Non-pigmented ciliary epithelial cell (primary cell): ENCODE measurements around the gene HOXD8.
A peak's percentile ranks its signal among the peaks of the same experiment; 100 is the strongest.

Experiments
- DNase-seq: peaks from one replicate; pipeline ENCODE4 v3.0.0-alpha.2; 2010; ENCODE audit warnings: low read depth

HOXD8 gene

DNA sequence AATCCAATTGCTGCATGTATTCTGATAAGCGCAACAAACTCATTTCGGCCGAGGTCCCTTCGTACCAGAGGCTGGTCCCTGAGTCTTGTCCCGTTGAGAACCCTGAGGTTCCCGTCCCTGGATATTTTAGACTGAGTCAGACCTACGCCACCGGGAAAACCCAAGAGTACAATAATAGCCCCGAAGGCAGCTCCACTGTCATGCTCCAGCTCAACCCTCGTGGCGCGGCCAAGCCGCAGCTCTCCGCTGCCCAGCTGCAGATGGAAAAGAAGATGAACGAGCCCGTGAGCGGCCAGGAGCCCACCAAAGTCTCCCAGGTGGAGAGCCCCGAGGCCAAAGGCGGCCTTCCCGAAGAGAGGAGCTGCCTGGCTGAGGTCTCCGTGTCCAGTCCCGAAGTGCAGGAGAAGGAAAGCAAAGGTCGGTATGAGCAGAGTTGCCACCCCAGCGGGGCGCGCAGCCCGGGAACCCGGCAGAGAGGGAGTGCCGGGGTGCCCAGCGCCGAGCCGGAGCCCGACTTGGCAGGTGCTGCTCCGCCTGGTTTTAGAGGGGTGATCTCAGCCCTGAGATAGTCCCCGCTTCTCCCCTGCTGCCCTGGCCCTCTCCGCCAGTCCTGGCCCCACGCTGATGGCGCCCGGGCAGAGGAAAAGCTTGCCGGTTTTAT is 12.2 kb upstream of the HOXD8 start:
- no peak for DNase-seq

DNA sequence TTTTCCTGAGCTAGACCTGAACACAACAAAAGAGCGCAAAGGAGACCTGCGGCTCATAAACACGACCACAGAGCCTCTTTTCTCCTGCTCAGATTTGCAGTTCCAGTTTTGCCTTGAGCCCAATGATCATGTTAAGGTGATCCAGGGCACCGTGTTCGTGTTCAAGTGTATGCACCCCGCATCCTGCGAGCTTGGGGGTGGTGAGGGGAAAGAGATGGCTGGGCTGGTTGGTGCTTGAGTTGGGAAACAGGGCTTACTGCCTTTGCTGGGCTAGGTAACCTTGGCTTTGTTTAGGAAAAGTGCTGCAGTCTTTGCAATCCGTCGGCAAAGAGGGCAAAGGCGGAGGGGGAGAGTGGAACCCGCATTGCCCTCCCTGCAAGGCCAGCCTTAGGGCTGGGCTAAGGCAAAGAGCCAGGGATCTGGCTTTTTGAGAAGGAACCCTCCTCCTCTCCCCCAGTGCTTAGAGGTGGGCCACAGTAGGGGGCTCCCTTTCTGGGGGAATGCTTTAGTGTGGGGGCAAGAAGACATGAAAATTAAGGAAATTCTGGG is 11.6 kb upstream of the HOXD8 start:
- DNase-seq: no peak

DNA sequence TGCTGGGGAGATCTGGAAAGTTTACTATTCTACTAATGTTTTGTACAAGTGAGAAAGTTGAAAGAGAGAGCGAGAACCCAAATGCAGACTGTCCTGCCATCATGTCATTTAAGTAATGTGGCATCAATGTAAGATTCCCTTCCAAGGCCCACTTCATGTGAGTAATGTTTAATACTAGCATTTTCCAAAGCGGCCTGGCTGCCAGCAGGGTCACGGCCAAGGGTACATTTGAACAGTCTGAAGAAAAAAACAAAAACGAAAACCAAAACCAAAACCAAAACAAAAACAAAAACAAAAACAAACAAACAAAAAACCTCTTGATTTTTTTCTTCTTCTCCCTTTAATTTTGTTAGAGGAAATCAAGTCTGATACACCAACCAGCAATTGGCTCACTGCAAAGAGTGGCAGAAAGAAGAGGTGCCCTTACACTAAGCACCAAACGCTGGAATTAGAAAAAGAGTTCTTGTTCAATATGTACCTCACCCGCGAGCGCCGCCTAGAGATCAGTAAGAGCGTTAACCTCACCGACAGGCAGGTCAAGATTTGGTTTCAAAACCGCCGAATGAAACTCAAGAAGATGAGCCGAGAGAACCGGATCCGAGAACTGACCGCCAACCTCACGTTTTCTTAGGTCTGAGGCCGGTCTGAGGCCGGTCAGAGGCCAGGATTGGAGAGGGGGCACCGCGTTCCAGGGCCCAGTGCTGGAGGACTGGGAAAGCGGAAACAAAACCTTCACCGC is 10.7 kb upstream of the HOXD8 start:
- DNase-seq: no peak

DNA sequence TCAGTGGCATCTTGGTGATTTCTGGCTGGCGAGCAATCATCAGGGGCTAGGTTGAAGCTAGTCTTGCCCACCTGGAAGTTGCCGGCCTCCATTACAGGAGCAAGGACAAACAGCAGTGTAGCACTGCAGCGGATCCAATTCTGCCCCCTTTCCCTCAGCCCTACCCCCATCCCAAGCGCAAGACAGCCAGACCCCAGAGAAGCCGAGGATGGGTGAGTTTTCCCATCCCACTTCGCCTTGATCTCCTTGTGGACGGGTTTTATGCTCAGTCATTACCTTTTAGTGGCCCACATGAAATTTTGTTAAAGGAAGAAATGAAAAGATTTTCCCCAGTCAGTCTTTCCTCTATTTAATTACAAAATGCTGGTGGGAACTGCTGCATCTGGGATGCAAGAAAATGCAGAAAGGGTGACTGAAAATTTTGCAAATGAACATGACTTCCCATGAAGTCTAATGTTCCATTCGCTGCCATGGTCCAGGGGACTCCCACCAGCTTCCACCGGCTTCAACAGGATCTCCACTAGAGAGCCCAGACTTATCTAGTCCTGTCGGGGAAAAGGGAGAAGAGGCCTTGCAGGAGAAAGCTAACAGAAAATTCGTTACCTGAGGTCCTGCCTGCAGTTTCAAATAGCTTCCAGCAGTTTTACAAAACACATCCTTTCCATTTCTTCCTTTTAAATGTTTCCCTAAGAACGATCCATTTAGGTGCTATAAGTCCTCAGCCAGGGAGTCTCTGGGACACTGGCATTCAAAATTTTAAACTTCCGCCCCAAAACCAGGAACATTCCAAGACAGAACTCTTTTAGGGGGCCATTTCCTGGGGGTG is 8.9 kb upstream of the HOXD8 start:
- DNase-seq: no peak

DNA sequence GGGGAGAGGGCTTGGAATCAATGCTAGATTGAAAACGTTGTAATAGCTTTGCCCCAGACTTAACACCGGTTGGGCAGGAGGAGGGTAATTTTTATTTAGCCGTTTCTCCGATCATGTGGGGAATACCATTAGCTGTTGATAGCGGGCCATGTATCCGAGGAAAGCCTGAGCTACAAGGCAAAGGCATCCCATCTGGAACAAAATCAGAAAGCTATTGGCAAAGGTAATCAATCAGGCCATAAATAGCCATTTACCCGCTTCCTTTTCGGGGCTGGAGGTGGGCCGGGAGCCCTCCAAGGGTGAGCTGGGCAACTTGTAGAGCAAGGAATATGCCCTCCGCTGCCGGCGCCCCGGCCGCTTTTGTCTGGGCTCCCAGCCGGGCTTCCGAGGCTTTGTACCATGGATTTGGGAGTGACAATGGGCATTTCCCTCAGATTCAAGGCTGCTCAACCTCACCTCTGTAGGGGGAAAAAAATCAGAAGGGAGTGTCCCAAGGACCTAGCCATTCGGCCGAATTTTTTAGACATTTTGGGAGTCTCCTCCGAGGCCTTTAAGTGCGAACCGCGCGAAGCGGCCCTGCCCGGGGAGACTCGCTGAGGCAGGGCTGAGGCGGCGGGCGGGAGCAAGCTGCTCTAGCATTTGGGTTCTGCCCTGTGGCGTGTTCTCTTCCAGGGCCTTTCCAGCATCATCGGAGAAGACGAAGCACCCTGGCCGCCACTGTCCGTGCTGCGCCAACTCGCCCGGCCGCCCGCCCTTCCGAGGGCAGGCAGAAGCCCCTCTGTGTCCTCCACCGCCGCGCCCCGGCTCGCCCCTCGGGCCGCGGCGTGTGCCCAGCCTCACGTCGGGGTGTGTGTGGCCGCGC is 8.1 kb upstream of the HOXD8 start:
- DNase-seq: no peak

DNA sequence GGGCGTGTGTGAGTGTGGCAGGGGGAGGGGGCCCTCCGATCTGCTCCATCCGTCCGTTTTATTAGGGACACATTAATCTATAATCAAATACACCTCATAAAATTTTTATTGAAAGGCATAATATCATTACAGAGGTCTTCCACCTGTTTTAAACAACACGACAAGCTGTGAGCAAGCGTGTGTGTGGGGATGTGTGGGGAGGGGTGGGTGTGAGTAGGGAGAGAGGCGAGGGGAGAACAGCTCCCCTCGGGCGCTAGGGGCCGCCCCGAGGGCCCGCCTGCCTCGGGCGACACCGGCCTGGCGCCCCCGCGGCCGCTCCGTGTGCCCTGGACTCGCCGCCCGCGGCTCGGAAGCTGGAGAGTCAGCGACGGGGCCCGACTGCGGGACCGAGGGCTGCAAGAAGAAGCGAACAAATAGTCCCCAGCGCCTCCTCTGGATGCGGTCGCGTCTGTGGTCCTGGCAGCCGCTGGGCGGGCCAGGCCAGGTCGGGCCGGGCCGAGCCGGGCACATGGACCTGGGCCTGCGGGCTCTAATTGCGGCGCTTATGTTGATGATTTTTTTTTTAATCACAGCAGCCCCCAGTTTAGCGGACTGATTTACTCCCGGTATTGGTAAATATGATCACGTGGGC is 7.3 kb upstream of the HOXD8 start:
- DNase-seq: no peak

DNA sequence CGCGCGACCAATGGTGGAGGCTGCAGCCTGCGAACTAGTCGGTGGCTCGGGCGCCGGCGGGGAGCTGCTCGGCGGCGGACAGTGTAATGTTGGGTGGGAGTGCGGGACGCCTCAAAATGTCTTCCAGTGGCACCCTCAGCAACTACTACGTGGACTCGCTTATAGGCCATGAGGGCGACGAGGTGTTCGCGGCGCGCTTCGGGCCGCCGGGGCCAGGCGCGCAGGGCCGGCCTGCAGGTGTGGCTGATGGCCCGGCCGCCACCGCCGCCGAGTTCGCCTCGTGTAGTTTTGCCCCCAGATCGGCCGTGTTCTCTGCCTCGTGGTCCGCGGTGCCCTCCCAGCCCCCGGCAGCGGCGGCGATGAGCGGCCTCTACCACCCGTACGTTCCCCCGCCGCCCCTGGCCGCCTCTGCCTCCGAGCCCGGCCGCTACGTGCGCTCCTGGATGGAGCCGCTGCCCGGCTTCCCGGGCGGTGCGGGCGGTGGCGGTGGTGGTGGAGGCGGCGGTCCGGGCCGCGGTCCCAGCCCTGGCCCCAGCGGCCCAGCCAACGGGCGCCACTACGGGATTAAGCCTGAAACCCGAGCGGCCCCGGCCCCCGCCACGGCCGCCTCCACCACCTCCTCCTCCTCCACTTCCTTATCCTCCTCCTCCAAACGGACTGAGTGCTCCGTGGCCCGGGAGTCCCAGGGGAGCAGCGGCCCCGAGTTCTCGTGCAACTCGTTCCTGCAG is 6.7 kb upstream of the HOXD8 start, which contains the start of gene HOXD9:
HOXD9 (plus strand) TSS at position 37 of the 728 bp plus-strand sequence; CDS start at position 87, 50 bp downstream.
- no peak for DNase-seq

DNA sequence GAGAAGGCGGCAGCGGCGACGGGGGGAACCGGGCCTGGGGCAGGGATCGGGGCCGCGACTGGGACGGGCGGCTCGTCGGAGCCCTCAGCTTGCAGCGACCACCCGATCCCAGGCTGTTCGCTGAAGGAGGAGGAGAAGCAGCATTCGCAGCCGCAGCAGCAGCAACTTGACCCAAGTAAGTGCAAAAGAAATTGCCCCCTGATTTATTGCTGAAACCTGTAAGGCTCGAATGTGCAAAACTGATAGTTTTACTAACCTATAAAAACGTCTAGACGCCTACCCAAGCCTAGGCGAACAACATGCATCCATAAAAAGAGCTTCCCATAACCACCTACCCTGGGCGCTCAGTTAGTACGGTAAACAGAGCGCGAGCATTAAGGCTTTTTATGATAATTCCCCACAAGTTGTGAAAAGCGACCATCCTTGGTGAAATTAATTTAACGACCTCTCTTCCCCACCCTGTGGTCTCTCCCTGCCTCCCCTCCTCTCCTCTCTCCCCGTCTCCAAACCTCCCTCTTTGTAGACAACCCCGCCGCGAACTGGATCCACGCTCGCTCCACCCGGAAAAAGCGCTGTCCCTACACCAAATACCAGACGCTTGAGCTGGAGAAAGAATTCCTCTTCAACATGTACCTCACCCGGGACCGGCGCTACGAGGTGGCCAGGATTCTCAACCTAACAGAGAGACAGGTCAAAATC is 5.9 kb upstream of the HOXD8 start:
- no peak for DNase-seq

DNA sequence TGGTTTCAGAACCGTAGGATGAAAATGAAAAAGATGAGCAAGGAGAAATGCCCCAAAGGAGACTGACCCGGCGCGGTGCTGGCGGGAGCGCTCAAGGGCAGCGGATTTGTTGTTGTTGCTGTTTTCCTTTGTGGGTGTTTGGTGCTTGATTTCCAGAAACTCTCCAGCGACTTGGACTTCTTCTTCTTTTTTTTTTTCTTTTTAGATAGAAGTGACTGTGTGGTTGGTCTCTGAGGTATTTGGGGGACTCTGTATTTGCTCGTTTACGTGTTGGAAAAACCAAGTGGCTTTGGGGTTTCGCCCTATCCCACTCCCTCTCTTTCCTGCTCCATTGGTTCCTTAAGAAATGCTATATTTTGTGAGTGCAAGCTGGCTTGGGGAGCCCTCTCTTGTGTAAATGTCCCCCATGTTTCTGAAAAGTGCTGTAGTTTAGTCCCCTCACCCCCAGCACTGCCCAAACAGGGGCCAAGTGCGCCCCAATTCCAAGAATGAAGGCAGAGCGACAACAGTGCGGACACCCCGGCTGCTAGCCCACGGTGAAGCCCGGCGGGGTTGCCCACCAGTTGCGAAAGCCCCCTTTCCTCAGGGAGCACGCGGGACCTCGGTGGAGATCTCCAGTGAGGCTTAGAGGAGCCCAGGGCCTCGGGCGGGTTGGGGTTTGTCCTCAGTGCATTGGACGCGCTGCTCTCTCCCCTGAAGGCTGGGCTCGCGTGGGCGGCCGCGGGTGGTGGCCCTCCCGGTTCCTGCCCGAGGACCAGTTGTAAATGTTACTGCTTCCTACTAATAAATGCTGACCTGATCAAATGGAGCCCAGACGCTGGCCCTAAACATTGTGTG is 5.2 kb upstream of the HOXD8 start:
- DNase-seq: no peak

DNA sequence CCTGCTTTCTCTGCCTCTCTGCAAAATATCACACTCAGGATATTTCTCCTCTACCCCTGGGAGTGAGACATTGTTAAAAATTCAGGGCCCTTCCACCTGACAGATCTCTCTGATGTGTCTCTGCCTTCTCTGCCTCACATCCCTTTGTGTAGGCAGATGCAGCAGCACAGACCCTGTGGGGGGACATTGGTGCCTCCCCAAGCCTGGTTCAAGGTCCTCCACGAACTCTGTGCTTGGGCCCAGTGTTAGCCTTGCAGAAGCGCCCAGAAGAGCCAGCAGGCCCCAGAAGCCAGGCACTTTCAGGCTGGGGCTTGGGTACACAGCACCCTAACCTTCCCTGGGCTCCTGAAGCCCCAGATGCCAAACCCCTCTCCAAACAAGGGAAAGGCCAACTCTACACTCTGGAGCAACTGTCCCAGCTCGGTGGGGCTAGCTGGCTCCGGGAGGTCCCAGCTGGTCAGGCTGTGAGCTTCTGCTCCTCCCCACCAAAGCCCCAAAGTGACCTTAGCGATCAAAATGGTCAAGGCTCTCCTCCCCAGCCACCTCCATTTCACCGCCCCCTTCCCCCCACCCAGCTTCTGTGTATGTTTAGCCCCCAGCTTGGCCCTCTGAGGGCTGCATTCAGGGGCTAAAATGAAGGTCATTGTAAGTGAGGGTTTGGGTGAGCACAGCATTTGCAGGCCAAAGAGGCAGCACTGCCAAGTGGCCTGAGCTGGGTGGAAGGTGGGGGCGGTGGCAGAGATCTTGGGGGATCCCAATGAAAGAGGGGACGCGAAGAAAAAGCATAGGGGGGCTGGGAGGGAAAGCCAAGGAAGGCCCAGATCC is 4.3 kb upstream of the HOXD8 start:
- no peak for DNase-seq

DNA sequence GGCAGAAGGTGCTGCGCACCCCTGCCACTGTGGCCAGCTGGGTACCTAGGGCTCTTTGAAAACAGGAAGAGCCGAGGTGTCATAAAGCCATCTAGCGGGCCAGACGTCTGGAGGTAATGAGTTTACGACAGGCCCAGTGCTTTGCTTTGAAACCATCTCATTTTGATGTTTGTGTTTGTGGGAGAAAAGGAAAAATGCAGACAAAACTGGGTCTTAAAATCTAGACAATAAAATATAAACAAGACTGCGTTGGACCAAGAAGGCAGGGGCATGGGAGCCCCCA is 3.8 kb upstream of the HOXD8 start:
- DNase-seq: no peak

DNA sequence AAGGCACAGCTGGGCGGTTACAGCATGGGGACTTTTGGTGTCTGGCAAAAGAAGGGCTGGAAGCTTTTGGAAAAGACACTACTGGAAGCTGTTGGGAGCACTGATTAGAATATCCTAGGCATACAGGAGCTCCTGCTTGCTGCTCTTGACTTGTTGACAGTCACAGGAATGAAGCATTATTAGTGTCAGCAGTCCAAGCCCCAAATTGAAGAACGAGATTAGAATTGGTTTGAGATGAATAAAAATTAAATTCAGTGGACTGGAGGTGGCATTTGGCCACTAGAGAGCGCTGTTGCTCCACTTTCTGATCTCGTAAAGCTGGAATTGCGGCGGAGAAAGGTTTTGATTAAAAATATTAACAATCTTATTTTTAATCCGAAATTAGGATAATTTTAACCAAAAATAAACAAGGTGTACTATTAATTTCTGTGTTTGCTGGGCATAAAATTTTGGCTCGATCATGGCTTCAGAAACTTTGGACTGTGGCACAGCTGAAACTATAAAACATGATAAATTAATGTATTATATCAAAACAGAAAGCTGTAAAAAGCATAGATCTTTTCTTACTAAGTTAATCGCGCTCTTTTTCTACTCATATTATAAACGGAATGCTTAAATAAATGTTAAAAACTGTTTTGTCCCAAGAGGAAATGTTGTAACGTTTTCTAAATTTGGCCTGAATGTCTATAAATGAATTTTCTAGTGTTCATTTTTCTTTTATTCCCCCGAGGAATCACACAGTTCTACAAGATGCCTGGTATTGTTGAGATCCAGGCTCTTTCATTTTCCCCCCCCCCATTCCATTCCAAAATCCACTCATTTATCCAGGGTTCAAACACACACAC is 2.4 kb upstream of the HOXD8 start:
- DNase-seq: peak; percentile 8

DNA sequence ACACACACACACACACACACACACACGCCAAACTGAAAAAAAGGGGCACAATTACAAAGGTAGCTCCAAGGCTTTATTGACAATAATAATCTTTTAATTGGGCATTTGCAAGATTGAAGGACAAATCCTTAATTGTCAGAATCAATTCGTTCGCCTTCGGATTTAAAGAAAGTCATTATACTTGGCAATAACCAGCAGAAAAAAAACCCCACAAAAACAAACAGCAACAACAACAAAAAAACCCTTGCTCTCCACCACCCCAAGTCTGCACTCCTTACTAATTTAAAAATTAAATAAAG is 1.8 kb upstream of the HOXD8 start:
- no peak for DNase-seq

DNA sequence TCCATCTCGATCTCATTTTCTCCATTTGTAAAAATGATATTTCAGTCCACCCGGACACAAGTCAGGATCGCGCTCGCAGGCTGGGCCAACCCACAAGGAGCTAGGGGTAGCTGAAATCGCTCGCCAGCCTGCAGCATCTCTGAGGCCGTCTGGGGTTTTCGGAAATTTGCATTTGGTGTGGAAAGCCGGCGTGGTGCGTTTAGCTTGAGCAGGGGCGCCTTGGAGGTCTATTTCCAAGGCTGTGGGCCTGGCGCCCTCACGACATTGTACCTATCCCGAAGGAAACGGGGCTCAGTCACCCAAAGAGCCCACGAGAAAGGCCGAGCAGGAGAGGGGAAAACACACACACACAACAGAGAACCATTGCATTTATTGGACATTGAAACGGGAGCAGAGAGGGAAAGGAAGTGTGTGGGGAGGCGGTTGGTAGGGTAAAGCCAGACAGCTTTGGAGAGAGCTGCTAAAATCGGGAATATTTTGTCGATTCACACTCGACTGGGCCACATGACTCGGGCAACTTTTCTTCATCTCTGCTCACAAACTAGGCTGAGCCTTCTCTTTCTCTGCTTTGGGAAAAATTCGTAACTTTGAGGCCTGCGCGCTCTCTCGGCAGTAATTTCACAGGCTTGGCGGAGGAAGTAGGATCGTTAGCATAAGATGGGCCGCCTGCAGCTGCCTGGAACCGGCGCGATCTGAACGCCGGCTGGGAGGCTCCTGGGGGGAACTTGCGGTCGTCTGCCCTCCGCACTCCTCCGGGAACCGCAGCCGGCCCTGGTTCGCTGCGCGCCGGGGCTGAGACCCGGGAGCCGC is 1.1 kb upstream of the HOXD8 start:
- no peak for DNase-seq

DNA sequence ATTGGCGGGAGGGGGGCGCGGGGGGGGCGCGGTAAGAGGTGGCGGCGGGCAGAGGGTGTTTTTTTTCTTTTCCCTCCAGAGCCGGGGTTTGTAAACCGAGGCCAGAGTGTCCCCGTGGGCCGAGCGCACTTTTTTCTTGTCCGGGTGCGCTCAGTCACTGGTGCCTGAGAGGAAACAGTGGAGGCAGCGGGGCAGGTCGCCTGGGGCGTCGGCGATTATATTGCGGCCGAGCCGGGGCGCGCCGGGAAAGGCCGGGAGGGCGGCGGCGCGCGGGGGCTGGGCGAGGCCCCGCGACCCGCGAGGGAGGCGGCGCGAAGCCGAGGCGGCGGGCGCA is 275 bp downstream of the HOXD8 start:
- DNase-seq: no peak

DNA sequence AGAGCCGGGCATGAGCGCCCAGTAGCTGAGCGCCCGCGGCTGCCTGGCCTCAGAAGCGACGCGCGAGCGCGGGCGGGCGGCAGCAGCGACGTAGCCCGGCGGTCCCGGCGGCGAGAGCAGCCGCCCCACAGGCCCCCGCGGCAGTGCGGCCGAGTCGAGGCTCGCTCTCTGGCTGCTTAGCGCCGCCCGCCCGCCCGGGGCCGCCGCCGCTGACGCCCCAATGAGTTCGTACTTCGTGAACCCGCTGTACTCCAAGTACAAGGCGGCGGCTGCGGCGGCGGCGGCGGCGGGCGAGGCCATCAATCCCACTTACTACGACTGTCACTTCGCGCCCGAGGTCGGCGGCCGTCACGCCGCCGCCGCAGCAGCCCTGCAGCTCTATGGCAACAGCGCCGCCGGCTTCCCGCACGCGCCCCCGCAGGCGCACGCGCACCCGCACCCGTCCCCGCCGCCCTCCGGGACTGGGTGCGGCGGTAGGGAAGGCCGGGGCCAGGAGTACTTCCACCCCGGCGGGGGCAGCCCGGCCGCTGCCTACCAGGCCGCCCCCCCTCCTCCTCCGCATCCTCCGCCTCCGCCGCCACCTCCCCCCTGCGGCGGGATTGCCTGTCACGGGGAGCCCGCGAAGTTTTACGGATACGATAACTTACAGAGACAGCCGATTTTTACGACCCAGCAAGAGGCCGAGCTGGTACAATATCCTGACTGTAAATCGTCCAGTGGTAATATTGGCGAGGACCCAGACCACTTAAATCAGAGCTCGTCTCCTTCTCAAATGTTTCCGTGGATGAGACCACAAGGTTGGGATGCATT is 847 bp downstream of the HOXD8 start:
- DNase-seq: no peak
